ENCODE measurements around the gene CARMIL1.

DNA sequence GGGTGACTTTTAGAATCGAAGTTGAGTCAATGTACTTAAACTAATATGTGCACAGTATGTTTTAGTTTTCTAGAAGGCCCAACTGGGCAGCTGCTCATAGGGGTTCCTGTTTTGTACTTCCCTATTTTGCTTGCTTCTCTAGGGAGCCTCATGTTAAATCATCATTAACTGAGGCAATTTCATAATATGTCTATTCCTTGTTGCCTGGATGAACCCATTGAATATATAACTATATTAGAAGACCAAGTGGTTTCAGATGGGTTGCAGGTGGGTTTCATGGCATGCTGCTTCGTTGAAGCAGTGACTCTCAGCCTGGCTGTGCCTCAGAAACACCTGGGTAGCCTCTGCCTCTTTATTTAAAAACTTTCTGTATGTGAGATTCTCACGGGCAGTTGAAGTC lies 22.2 kb downstream of the CARMIL1 start:
- TF ChIP-seq, protein P1, sequence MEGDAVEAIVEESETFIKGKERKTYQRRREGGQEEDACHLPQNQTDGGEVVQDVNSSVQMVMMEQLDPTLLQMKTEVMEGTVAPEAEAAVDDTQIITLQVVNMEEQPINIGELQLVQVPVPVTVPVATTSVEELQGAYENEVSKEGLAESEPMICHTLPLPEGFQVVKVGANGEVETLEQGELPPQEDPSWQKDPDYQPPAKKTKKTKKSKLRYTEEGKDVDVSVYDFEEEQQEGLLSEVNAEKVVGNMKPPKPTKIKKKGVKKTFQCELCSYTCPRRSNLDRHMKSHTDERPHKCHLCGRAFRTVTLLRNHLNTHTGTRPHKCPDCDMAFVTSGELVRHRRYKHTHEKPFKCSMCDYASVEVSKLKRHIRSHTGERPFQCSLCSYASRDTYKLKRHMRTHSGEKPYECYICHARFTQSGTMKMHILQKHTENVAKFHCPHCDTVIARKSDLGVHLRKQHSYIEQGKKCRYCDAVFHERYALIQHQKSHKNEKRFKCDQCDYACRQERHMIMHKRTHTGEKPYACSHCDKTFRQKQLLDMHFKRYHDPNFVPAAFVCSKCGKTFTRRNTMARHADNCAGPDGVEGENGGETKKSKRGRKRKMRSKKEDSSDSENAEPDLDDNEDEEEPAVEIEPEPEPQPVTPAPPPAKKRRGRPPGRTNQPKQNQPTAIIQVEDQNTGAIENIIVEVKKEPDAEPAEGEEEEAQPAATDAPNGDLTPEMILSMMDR (IDR thresholded peaks at IDR 0.05) = no peak
- TF ChIP-seq POLR2AphosphoS5 (IDR thresholded peaks at IDR 0.05) (no peak), POLR2A (IDR thresholded peaks at IDR 0.05) (no peak)

Measured in breast epithelium (tissue), 3 donors.